Retinal pigment epithelial cell (primary cell): ENCODE results near the gene JPH2.

Experiments
- DNase-seq: peaks from one replicate; pipeline ENCODE4 v3.0.0-alpha.2; 2010; ENCODE audit warnings: low read depth
- H3K4me3 ChIP-seq: 2 replicates; pipeline ENCODE4 v1.5.1; 2011; ENCODE audit warnings: mild to moderate bottlenecking, low read length, control low read depth, moderate library complexity
- TF ChIP-seq, protein P1 (sequence below): conservative IDR thresholded peaks from 2 replicates; pipeline ENCODE4 v1.5.1; 2011; ENCODE audit warnings: low read depth, low read length, control low read depth, inconsistent platforms

The JPH2 gene

DNA sequence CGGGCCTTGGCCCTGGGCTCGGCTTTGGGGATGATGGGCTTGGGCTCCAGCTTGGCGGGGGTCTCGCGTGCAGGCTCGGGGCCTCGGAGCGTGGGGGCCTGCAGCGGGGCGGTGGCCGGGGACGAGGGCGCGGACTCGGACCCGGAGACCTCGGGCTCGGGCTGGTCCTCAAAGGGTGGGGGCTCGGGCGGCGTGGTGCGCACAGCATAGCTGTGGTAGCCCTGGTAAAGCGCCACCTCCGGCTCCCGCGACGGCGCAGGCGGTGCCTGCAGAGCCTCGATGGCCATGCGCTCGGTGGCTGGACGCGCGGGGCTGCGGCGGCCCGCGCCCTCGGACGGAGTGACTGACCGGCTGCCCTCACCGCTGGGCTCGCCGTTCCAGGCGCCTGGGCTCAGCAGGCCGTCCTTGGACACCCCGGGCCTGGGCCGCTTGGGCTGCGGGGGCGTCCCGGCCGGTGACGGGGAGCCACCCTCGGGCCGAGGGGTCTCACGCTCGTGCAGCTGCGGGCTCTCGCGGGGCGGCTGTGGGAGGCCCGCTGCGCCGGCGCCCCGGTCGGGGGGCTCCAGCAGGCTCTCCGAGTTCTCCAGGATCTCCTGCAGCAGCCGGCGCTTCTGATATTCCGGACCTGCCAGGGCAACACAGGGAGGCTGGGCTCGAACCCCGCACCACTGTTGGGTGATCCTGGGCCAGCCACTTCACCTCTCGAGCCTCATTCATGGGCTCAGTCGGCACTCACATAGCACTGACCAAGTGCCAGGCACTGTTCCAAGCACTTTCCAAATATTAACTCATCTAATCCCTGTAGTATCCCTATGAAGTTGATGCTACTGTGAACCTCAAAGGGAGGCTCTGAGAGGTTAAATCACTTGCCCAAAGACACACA lies 71.0 kb downstream of the JPH2 start:
- TF ChIP-seq, protein P1, sequence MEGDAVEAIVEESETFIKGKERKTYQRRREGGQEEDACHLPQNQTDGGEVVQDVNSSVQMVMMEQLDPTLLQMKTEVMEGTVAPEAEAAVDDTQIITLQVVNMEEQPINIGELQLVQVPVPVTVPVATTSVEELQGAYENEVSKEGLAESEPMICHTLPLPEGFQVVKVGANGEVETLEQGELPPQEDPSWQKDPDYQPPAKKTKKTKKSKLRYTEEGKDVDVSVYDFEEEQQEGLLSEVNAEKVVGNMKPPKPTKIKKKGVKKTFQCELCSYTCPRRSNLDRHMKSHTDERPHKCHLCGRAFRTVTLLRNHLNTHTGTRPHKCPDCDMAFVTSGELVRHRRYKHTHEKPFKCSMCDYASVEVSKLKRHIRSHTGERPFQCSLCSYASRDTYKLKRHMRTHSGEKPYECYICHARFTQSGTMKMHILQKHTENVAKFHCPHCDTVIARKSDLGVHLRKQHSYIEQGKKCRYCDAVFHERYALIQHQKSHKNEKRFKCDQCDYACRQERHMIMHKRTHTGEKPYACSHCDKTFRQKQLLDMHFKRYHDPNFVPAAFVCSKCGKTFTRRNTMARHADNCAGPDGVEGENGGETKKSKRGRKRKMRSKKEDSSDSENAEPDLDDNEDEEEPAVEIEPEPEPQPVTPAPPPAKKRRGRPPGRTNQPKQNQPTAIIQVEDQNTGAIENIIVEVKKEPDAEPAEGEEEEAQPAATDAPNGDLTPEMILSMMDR = no peak
- DNase-seq = no peak

DNA sequence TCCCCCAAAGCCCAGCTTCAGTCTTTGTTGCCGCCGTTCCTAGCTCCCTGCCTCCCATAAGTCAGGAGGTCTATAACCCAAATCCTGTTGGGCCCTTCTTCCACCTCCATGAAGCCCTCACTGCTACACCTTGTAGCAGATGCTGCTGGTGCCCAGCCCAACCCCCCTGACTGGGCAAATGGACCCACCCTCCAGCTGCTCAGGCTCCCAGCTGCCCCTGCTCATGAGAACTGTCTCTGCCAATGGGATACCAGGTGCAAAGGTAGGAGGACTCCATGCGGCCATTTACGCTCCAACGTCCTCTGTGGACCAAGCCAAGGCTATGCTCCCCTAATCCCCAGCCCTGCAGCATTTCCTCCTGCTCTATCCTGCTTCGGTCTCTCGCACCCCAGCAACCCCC lies 71.8 kb downstream of the JPH2 start:
- no peak for DNase-seq
- TF ChIP-seq, protein P1 = no peak
- H3K4me3 ChIP-seq = no peak overlapping the region

More for the DNA sequence above, 71.0 kb downstream of the JPH2 start:
- H3K4me3 ChIP-seq = no peak overlapping the region

DNA sequence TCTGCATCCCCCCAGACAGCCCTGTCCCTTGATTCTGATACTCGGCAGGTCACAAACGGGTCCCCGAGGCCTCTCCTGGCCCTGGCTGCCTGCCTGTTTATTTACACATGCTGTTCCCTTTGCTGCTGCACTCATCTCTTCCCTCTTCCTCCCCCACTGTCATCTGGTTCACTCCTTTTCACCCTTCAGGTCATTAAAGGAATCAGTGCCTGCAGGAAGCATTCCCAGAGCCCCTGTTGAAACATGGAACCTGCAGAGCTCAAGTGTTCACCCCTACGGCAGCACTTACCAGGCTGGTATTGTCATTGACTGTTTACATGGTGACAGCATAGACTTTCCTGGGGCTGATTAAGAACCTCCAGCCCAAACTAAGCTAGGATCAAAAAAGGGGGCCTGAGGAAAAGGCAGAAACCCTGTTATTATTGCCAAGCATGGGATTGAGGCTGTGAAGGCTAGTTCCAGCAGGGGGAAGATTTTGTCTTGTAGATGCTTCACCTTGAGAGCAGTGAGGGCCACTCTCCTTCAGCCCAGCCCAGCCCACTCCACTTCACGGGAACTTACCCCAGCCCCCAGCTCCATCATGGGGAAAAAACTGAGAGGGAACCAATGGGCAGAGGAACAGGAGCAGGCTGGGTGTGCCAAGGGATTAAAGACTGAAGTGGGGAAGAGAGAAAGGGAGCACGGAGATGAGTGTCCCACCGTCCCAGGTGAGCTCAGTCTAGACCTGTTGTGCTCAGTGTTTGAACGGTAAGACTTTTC lies 73.2 kb downstream of the JPH2 start:
- TF ChIP-seq, protein P1 = no peak
- no peak overlapping the region for H3K4me3 ChIP-seq
- no peak for DNase-seq

DNA sequence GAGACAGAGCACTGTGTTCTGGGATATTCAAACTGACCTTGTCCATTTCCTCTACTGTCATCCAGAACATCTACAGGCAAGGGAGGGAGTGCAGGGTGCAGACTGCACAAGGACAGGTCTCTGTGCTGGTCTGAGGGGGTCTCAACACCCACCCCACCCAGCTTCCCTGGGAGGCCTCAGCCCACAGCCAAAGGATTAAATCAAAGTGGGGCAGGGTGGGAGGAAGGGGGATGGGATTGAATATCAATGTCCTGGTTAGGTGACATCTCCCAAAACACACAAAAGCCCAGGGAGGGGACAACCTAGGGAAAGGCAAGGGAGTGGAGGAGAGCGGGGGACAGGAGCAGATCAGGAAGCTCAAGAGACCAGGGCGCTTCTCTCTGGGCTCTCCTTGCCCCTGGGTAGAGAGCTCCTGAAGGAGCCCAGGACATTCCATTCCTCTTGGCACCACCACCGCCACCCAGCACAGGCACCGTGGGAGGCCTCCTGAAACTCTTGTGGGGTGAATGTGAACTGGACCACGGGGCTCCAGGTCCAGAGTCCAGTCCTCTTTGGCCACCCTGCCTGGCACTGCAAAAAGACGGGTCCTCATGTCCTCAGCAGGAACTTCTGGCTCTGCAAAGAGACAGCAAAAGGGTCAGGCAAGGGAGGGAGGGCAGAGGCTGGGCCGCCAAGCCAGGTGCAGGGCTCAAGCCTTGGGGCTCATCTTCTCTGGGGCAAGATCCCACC lies 73.9 kb downstream of the JPH2 start:
- TF ChIP-seq, protein P1 = no peak
- no peak for DNase-seq
- H3K4me3 ChIP-seq = no peak overlapping the region

DNA sequence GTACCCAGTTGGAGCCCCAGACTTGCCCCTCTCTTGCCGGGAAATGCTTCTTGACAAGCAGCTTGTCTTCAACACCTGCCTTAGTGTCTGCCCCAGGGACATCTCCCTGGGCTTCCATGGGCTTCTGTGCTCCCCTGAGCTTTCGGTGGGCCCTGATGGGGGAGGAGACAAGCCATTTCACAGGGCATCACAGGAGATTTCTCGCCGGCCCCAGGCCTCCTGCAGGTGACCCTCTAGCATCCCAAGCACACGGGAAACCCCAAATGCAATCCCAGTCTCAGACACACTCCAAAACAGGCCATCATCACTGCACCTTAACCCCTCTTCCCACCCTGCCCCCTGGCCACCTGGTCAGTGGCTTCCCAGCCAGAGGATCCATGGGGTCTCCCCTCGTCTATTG lies 74.5 kb downstream of the JPH2 start:
- TF ChIP-seq, protein P1 = no peak
- DNase-seq = no peak
- no peak overlapping the region for H3K4me3 ChIP-seq

DNA sequence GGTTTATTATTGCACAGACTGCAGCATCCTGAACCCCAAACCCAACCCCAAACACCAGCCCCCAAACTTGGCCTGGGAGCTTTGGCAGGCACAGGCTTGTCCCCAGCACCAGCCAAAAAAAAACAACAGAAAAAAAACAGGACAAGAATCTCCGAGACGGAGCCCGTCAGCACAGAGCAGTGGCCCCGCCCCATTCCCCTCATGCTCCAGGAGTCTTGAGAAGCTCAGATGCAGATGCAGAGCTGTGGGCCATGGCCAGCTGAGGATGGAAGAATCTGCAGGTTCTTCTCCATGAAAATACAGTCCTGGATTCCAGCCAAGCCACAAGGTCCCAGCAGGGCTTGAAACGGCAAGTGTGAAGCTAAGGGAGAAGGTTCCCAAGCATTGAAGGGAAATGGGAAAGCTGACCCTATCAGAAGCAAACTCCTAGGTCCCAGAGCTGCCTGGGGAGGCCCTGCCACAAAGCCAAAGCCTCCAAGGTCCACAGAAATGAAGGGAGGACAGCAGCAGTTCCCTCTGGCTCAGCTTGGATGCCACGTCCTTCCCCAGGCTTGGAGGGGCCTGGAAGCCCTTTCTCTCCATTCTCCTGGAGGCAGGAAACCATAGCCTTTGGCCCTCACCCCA lies 75.2 kb downstream of the JPH2 start:
- no peak overlapping the region for H3K4me3 ChIP-seq
- TF ChIP-seq, protein P1 = no peak
- no peak for DNase-seq
